Lower lobe of right lung (tissue), 2 donors: Measurements from ENCODE around the gene NRXN2. TPM values are rescaled to one million over a fixed set of nuclear protein-coding genes. Genes with fewer than 3 reads are reported as not detected.

Experiments used
- ATAC-seq, 2 donors: fragments of 200-7000 bp; cut with Tn5 transposase; one replicate each; pipeline ENCODE4 v1.9.1; 2020 to 2022; ENCODE audit warnings: mild to moderate bottlenecking in 2 of 2, moderate library complexity in 2 of 2
- DNase-seq: peaks from one replicate; pipeline ENCODE4 v3.0.0-alpha.2; 2020
- H3K27ac ChIP-seq: fragments of 200-600 bp; one replicate; pipeline ENCODE4 v1.8.0; 2022
- H3K27me3 ChIP-seq: fragments of 200-600 bp; one replicate; pipeline ENCODE4 v1.8.0; 2022; ENCODE audit warnings: low read depth
- H3K36me3 ChIP-seq: fragments of 200-600 bp; one replicate; pipeline ENCODE4 v1.8.0; 2022; ENCODE audit warnings: mild to moderate bottlenecking
- H3K4me1 ChIP-seq: fragments of 200-600 bp; one replicate; pipeline ENCODE4 v1.8.0; 2022
- H3K4me3 ChIP-seq: fragments of 200-600 bp; one replicate; pipeline ENCODE4 v1.8.0; 2022; ENCODE audit warnings: mild to moderate bottlenecking
- H3K9me3 ChIP-seq: fragments of 200-600 bp; one replicate; pipeline ENCODE4 v1.8.0; 2022
- intact Hi-C: fragments of 100-400 bp; cut with DNase I; formaldehyde crosslinking; loops from one replicate; pipeline ENCODE4 v1.11.0; 2022
- total RNA-seq: library from RNA; stranded (reverse); fragmentation: NEBNext Ultra II Directional; extraction: Animal tissue kit (Norgen Biotek cat#: 25700); gene quantifications from one replicate; pipeline ENCODE4 v1.2.1, GENCODE V29; 2021
- TF ChIP-seq, protein P1 (sequence below): fragments of 200-600 bp; IDR thresholded peaks from one replicate; pipeline ENCODE4 v1.8.0; 2022; ENCODE audit warnings: antibody characterized with exemption, mild to moderate bottlenecking
- donor health status: DM: no; HTN: yes; CAD: no; lungs with severe emphysema.

The NRXN2 gene
- total RNA-seq, 1 donor from 2014 or later = 1.7 TPM

DNA sequence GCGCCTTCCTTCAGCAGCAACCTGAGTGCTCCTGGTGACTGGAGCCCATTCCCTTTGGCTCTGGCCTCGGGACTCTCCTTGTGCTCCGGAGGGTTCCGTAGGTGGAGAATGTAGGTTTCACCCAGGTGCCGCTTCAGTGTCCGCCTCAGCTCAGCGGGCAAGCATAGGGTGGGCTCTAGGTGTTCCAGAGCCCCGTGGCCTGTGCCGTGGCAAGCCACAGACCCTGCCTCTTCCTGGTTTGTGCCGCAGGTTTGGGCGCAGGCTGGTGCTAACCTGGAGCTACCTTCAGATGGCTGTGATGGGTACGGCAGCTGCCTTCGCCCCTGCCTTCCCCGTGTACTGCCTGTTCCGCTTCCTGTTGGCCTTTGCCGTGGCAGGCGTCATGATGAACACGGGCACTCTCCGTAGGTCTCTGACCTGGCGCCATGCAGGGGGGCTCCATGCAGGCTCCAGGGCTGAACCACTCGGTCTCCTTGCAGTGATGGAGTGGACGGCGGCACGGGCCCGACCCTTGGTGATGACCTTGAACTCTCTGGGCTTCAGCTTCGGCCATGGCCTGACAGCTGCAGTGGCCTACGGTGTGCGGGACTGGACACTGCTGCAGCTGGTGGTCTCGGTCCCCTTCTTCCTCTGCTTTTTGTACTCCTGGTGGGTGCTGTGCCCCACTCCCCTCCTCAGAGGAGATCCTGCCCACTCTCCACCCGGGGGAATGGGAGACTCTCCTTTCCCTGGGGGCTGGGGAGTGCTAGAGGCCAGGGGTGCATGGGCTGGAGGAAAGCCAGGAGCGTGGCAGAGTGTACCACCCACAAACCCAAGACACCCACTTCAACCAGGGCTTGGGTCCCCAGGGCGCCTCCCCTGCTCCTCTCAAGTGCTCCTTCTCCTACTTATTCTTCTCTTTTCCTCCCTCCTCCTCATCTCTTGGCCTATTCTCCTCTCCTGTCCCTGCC is 129.6 kb downstream of the NRXN2 start:
- TF ChIP-seq, protein P1, sequence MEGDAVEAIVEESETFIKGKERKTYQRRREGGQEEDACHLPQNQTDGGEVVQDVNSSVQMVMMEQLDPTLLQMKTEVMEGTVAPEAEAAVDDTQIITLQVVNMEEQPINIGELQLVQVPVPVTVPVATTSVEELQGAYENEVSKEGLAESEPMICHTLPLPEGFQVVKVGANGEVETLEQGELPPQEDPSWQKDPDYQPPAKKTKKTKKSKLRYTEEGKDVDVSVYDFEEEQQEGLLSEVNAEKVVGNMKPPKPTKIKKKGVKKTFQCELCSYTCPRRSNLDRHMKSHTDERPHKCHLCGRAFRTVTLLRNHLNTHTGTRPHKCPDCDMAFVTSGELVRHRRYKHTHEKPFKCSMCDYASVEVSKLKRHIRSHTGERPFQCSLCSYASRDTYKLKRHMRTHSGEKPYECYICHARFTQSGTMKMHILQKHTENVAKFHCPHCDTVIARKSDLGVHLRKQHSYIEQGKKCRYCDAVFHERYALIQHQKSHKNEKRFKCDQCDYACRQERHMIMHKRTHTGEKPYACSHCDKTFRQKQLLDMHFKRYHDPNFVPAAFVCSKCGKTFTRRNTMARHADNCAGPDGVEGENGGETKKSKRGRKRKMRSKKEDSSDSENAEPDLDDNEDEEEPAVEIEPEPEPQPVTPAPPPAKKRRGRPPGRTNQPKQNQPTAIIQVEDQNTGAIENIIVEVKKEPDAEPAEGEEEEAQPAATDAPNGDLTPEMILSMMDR = no peak
- DNase-seq = peak; percentile 41
- Histone ChIP-seq H3K4me3 (no peak overlapping the region), H3K4me1 (no peaks in the 10 kb centered on the region), H3K27ac (no peak overlapping the region), H3K36me3 (no peaks in the 10 kb centered on the region), H3K9me3 (peaks cover 10% of the 10 kb centered on the region), H3K27me3 (no peaks in the 10 kb centered on the region)
- intact Hi-C loops = no loop called here
- no peak for ATAC-seq

DNA sequence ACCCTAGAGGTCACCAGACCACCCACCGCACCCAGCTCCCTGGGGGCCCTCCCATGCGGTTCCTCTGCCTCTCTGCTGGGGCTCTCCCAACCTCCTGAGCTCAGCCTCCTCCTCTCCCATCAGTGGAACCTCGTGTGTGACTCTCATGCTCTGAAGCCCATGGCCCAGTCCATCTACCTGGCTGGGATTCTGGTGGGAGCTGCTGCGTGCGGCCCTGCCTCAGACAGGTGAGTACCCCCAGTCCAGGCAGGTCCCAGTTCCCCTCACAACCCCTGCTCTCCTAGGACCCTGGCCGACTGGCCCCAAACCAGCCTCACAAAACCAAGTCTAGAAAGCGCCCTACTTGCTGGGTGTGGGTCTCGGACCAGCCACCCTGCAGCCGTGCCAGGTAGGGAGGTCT is 130.3 kb downstream of the NRXN2 start:
- Histone ChIP-seq H3K9me3 (peaks cover 13% of the 10 kb centered on the region), H3K27me3 (no peaks in the 10 kb centered on the region), H3K27ac (no peak overlapping the region), H3K4me1 (no peaks in the 10 kb centered on the region), H3K36me3 (no peaks in the 10 kb centered on the region), H3K4me3 (no peak overlapping the region)
- TF ChIP-seq, protein P1 = no peak
- intact Hi-C loops = no loop called here
- no peak for ATAC-seq
- peak; percentile 19 for DNase-seq

DNA sequence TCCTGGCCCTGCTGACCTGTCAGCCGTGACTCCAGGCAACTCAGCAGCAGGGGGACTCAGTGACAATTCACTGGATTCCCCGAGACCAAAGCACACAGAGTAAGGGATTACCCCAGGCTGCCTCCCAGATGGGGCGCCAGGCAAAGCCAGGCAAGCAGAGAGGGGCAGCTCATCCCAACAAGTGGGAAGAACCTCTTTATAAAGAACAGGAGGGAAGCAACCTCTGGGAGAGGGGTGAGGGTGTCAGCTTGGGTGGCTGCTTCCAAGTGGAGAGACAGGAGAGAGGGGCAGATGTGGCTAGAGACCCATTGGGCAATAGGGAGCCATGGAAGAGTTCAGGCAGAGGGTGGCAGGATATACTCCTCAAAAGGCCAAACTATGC is 130.8 kb downstream of the NRXN2 start:
- H3K36me3 ChIP-seq = no peaks in the 10 kb centered on the region
- ATAC-seq (no peak), DNase-seq (peak; percentile 1)
- TF ChIP-seq, protein P1 = no peak
- H3K27me3 ChIP-seq = no peaks in the 10 kb centered on the region
- no peaks in the 10 kb centered on the region for H3K4me1 ChIP-seq
- no peak overlapping the region for H3K4me3 ChIP-seq
- intact Hi-C loops = no loop called here
- peaks cover 13% of the 10 kb centered on the region for H3K9me3 ChIP-seq
- H3K27ac ChIP-seq = no peak overlapping the region

DNA sequence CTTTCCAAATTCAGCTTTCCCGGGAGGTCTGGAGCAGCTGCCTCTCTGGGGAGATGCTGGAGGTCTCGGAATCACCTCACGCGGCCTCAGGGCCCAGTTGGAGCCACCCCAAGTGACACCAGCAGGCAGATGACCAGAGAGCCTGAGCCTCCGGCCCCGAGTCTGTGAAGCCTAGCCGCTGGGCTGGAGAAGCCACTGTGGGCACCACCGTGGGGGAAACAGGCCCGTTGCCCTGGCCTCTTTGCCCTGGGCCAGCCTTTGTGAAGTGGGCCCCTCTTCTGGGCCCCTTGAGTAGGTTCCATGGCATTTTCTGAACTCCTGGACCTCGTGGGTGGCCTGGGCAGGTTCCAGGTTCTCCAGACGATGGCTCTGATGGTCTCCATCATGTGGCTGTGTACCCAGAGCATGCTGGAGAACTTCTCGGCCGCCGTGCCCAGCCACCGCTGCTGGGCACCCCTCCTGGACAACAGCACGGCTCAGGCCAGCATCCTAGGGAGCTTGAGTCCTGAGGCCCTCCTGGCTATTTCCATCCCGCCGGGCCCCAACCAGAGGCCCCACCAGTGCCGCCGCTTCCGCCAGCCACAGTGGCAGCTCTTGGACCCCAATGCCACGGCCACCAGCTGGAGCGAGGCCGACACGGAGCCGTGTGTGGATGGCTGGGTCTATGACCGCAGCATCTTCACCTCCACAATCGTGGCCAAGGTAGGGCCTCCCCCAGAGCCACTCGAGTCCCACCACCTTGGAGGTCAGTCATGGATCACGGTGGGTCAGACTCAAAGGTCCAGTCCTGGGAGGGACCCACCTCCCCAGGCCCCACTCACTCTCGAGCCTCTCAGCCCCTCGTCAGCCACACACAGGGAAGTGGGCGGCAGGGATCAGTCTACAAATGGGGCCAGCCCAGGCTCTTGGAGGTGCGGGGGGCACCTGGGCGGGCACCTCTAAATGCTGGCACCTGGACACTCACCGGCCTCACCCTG is 131.5 kb downstream of the NRXN2 start:
- intact Hi-C loops = no loop called here

DNA sequence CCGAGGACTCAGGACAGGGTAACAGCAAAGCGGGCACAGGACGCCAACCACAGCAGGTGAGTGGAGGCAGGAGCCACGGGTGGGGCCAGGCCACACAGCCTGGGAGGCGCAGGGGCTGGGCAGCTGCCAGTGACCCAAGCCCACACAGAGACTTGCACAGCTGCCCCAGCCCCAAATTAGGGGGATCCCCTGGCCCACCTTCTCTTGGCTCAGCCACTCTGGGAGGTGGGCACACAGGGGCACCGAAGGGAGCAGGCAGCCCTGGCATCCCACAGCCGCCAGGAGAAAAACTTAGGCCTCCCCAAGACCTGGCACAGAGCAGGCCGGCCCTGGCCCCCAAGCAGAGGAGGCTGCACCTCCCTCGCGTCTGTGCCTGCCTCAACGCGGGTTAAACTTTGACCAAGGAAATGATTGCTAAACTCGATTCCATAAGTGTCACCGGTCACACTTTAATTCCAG is 132.2 kb downstream of the NRXN2 start, which contains the start of gene SLC22A12:
Gene SLC22A12, plus strand, starts transcription at position 458 of the 459 bp plus-strand sequence. CDS start 337 bp downstream, outside the sequence.
- no peak within 1 kb of the TSS for H3K4me3 ChIP-seq
- intact Hi-C loops = no loop called here
- TF ChIP-seq, protein P1 = no peak
- ATAC-seq (no peak), DNase-seq (peak; percentile 22)
- peaks cover 13% of the 10 kb centered on the region for H3K9me3 ChIP-seq
- H3K27me3 ChIP-seq = no peaks in the 10 kb centered on the region
- H3K27ac ChIP-seq = no peak within 1 kb of the TSS
- no peaks in the 10 kb centered on the region for H3K4me1 ChIP-seq
- H3K36me3 ChIP-seq = no peaks in the 10 kb centered on the region

More for the DNA sequence above, 131.5 kb downstream of the NRXN2 start:
- no peak for ATAC-seq
- Histone ChIP-seq H3K36me3 (no peaks in the 10 kb centered on the region), H3K27ac (no peak overlapping the region), H3K9me3 (peaks cover 13% of the 10 kb centered on the region), H3K4me3 (no peak overlapping the region), H3K27me3 (no peaks in the 10 kb centered on the region), H3K4me1 (no peaks in the 10 kb centered on the region)
- peak; percentile 34 for DNase-seq
- TF ChIP-seq, protein P1 = no peak
